ENCODE results near the gene IMPG2.

Gene IMPG2

DNA sequence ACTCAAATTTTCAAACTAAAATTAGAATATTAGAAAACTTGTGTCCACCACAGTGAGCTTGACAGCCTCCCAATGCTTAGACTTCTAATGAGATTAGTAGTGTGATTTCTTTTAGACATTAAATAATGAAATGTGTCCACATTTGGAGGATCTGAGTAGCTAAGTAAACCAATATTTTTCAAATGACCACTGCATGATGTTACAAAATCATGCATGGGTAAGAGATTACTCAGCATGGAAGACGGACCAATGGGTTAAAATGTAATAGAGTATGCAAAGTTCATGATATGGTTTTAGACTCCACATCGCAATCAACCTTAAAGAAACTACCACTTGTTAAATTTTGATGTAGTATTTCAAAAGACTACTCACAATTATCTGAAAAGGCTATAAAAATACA lies 130.6 kb downstream of the IMPG2 start:
- H3K4me3 ChIP-seq (ENCODE audit: low read depth, low read length), result no peak overlapping the region
- TF ChIP-seq, protein P1, sequence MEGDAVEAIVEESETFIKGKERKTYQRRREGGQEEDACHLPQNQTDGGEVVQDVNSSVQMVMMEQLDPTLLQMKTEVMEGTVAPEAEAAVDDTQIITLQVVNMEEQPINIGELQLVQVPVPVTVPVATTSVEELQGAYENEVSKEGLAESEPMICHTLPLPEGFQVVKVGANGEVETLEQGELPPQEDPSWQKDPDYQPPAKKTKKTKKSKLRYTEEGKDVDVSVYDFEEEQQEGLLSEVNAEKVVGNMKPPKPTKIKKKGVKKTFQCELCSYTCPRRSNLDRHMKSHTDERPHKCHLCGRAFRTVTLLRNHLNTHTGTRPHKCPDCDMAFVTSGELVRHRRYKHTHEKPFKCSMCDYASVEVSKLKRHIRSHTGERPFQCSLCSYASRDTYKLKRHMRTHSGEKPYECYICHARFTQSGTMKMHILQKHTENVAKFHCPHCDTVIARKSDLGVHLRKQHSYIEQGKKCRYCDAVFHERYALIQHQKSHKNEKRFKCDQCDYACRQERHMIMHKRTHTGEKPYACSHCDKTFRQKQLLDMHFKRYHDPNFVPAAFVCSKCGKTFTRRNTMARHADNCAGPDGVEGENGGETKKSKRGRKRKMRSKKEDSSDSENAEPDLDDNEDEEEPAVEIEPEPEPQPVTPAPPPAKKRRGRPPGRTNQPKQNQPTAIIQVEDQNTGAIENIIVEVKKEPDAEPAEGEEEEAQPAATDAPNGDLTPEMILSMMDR (IDR thresholded peaks at IDR 0.05; ENCODE audit: low read depth, low read length, missing control alignments), result no peak
- DNase-seq (ENCODE audit: low read depth), result no peak
- in situ Hi-C loops (cut with HindIII; ENCODE audit: low sequenced_read_pairs), result no loop called here

DNA sequence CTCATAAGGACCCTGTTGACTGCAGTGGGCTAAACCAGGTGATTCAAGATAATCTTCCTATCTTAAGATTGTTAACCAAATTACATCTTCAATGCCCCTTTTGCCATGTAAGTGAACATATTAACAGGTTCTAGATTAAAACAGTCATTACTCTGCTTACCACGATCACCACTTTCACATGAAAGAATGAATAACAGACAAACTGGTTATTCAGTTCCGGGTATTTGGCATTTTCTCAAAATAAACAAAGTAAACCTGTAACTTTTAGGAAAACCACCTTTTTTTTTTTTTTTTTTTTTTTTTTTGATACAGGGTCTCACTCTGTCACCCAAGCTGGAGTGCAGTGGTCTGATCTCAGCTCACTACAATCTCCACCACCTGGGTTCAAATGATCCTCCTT lies 131.2 kb downstream of the IMPG2 start:
- TF ChIP-seq, protein P1 (IDR thresholded peaks at IDR 0.05; ENCODE audit: low read depth, low read length, missing control alignments), result no peak
- DNase-seq (ENCODE audit: low read depth), result no peak
- in situ Hi-C loops (cut with HindIII; ENCODE audit: low sequenced_read_pairs), result no loop called here
- no peak overlapping the region for H3K4me3 ChIP-seq (ENCODE audit: low read depth, low read length)

DNA sequence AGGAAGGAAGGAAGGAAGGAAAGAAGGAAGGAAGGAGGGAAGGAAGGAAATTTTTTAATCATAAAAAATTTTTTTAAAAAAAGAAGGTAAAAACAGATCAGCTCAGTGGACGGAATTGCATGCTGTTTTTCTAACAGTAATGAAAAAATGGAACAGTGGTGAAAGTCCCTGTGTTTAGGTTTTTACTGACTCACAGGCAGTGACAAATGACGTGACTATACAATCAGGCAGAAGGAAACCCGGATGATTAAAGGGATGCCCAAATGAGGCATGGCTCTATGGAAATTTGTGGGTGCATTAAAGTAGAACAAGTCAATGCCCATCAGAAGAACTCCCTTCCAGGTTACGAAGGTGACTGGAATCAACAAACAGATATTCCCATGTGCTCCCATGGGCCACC lies 135.0 kb downstream of the IMPG2 start:
- TF ChIP-seq, protein P1 (IDR thresholded peaks at IDR 0.05; ENCODE audit: low read depth, low read length, missing control alignments), result no peak
- in situ Hi-C loops (cut with HindIII; ENCODE audit: low sequenced_read_pairs), result no loop called here
- no peak for DNase-seq (ENCODE audit: low read depth)
- no peak overlapping the region for H3K4me3 ChIP-seq (ENCODE audit: low read depth, low read length)

DNA sequence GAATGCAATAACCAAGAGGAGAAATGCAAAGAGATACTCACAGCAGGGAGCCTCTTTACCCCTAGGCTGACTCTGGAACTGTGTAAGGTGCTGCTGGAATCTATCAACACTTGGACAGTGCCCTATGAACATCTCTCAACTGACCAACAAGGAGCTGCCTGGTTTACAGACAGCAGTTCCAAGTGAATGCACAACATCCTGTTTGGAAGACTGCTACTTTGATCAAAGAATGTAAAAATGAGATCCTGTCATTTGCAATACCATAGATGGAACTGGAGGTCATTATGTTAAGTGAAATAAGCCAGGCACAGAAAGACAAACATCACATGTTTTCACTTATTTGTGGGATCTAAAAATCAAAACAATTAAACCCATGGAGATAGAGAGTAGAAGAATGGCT lies 136.3 kb downstream of the IMPG2 start:
- TF ChIP-seq, protein P1 (IDR thresholded peaks at IDR 0.05; ENCODE audit: low read depth, low read length, missing control alignments), result no peak
- no peak for DNase-seq (ENCODE audit: low read depth)
- H3K4me3 ChIP-seq (ENCODE audit: low read depth, low read length), result no peak overlapping the region
- in situ Hi-C loops (cut with HindIII; ENCODE audit: low sequenced_read_pairs), result no loop called here

DNA sequence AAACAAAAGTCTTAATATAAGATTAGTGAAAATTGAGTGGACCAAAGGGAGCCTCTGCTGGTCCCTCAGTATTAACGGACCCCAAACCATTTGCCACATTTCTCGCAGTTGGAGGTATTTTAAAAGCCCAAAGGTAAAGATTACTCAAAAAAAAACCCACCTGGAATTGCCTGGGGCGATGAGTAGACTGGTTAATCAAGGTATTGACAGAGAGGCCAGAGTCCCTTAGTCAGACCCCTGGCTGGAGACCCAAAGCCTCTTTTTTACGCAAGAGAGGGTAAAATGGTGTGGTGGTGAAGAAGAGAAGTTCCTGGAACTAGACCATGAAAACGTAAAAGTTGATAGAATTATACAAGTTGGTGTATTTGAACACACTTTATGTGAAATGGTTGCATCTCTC lies 137.2 kb downstream of the IMPG2 start:
- TF ChIP-seq, protein P1 (IDR thresholded peaks at IDR 0.05; ENCODE audit: low read depth, low read length, missing control alignments), result no peak
- DNase-seq (ENCODE audit: low read depth), result no peak
- in situ Hi-C loops (cut with HindIII; ENCODE audit: low sequenced_read_pairs), result no loop called here
- no peak overlapping the region for H3K4me3 ChIP-seq (ENCODE audit: low read depth, low read length)

DNA sequence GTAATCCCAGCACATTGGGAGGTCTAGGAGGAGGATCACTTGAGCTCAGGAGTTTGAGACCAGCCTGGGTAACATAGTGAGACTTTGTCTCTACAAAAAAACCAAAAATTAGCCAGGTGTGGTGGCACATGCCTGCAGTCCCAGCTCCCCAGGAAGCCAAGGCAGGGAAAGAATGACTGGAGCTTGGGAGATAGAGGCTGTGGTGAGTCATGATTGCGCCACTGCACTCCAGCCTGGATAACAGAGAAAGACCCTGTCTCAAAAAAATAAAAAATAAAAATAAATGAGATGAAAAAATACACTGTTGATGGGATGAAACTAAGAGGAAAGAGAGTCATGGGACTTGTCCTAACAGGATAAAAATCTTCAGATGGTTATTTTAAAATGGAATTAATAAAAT lies 137.6 kb downstream of the IMPG2 start:
- no peak overlapping the region for H3K4me3 ChIP-seq (ENCODE audit: low read depth, low read length)
- DNase-seq (ENCODE audit: low read depth), result no peak
- in situ Hi-C loops (cut with HindIII; ENCODE audit: low sequenced_read_pairs), result no loop called here
- TF ChIP-seq, protein P1 (IDR thresholded peaks at IDR 0.05; ENCODE audit: low read depth, low read length, missing control alignments), result no peak

DNA sequence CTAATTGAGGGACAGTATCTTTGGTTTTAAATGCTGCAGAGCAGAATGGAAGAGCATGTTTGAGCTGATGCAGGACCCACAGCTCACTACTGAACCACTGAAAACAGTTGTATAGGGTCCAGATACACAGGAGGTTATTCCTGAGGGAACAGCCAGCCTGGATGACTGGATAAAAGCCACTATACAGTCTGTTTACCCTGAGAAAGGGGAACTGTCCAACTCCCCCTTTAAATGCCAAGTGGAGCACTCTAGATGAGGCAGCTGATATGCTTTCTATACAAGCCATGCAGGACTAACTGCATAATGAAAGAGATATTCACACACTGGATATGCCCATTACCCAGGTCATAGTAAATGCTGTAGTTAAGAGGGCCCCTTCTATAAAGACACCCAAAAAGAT lies 138.6 kb downstream of the IMPG2 start:
- TF ChIP-seq, protein P1 (IDR thresholded peaks at IDR 0.05; ENCODE audit: low read depth, low read length, missing control alignments), result no peak

More for the DNA sequence above, 138.6 kb downstream of the IMPG2 start:
- no peak for DNase-seq (ENCODE audit: low read depth)
- no peak overlapping the region for H3K4me3 ChIP-seq (ENCODE audit: low read depth, low read length)
- in situ Hi-C loops (cut with HindIII; ENCODE audit: low sequenced_read_pairs), result no loop called here
